HCT116 (cell line): ENCODE data around the gene ACSBG1. TPM values are rescaled to one million over a fixed set of nuclear protein-coding genes. Genes with fewer than 3 reads are reported as not detected.

Experiments
- ATAC-seq: fragments of 200-7000 bp; cut with Tn5 transposase; 2 replicates; pipeline ENCODE4 v1.9.1; 2020; ENCODE audit warnings: mild to moderate bottlenecking, moderate library complexity
- BruUV-seq: library from RNA; stranded (reverse); fragments of 400-500 nt; replicated peaks from 2 replicates; lab custom pipeline; 2021; lab: Mats Ljungman, UMichigan
- CTCF ChIA-PET: fragments of 300-600 bp; sonication (Branson Sonifier 250); formaldehyde crosslinking; loops from one replicate; lab custom pipeline; 2021; ENCODE audit warnings: antibody characterized with exemption; lab: Charles Lee
- POLR2A ChIA-PET: fragments of 300-600, 350-600 bp; sonication (Branson Sonifier 250); formaldehyde crosslinking; loops from one replicate; lab custom pipeline; 2021; ENCODE audit warnings: antibody characterized with exemption; lab: Charles Lee
- RAD21 ChIA-PET, 2 experiments: fragments of 300-600 bp; sonication (Branson Sonifier 250); formaldehyde crosslinking; loops; one replicate each; lab custom pipeline; 2023; ENCODE audit warnings: low total read pairs in 2 of 2; ENCODE audit not compliant: uncharacterized antibody in 2 of 2, unreplicated experiment in 2 of 2, low non-redundant PET in 1 of 2; lab: Charles Lee
- DNase-seq: peaks from one replicate; pipeline ENCODE4 v3.0.0-alpha.2; 2010; ENCODE audit warnings: low read depth, low spot score
- H2AFZ ChIP-seq: fragments of 200-600 bp; shearing (Covaris generic), sonication (generic); 2 replicates; pipeline ENCODE4 v1.6.1; 2017; ENCODE audit warnings: low read depth, mixed run types, mixed read lengths, antibody characterized with exemption, low read length; ENCODE audit not compliant: poor library complexity, severe bottlenecking
- H3K27ac ChIP-seq: 2 replicates; pipeline ENCODE4 v1.5.1; 2012; ENCODE audit warnings: low read depth, low read length
- H3K27me3 ChIP-seq: fragments of 200-600 bp; sonication (generic); 2 replicates; pipeline ENCODE4 v1.6.1; 2016; ENCODE audit warnings: mixed run types, low read length, mixed read lengths; ENCODE audit not compliant: insufficient read depth
- H3K36me3 ChIP-seq, 2 experiments: fragments of 200-500 bp in 1 of 2; fragments of 200-600 bp in 1 of 2; sonication (Bioruptor generic) in 1 of 2; sonication (generic) in 1 of 2; 2 replicates each; pipeline versions ENCODE4 v1.5.1 to v1.6.1; 2014 to 2016; ENCODE audit warnings: low read length in 2 of 2, inconsistent platforms in 1 of 2, mixed read lengths in 1 of 2, mixed run types in 1 of 2; ENCODE audit not compliant: insufficient read depth in 2 of 2, control insufficient read depth in 1 of 2
- H3K4me1 ChIP-seq, 2 experiments: fragments of 200-600 bp in 1 of 2; sonication (generic) in 1 of 2; 2 replicates each; pipeline versions ENCODE4 v1.5.1 to v1.6.1; 2012 to 2017; ENCODE audit warnings: low read length in 2 of 2, inconsistent platforms in 1 of 2, mild to moderate bottlenecking in 1 of 2, mixed read lengths in 1 of 2, mixed run types in 1 of 2, moderate library complexity in 1 of 2; ENCODE audit not compliant: insufficient read depth in 2 of 2, control insufficient read depth in 1 of 2
- H3K4me2 ChIP-seq: fragments of 200-600 bp; sonication (generic); 2 replicates; pipeline ENCODE4 v1.6.1; 2017; ENCODE audit warnings: mixed run types, low read length, mixed read lengths
- H3K4me3 ChIP-seq, 2 experiments: fragments of 200-600 bp in 1 of 2; sonication (generic) in 1 of 2; replicated peaks in 1 of 2; 2 replicates each; pipeline ENCODE4 v1.5.1; 2011 to 2016; ENCODE audit warnings: low read length in 2 of 2, control low read depth in 1 of 2, low read depth in 1 of 2, mild to moderate bottlenecking in 1 of 2, mixed read lengths in 1 of 2, mixed run types in 1 of 2
- H3K79me2 ChIP-seq: fragments of 200-600 bp; sonication (generic); 2 replicates; pipeline ENCODE4 v1.6.1; 2017; ENCODE audit warnings: mild to moderate bottlenecking, mixed run types, low read length, moderate library complexity, mixed read lengths; ENCODE audit not compliant: insufficient read depth
- H3K9ac ChIP-seq: fragments of 200-600 bp; sonication (generic); 2 replicates; pipeline ENCODE4 v1.6.1; 2016; ENCODE audit warnings: low read length, mixed read lengths
- H3K9me2 ChIP-seq: fragments of 200-600 bp; sonication (generic), shearing (Covaris generic); 2 replicates; pipeline ENCODE4 v1.6.1; 2017; ENCODE audit warnings: mixed run types, mild to moderate bottlenecking, moderate library complexity; ENCODE audit not compliant: insufficient read depth
- H3K9me3 ChIP-seq, 2 experiments: fragments of 200-500 bp in 1 of 2; fragments of 200-600 bp in 1 of 2; sonication (Bioruptor generic) in 1 of 2; sonication (generic) in 1 of 2; 2 replicates each; pipeline ENCODE4 v1.6.1; 2014 to 2017; ENCODE audit warnings: low read length in 2 of 2, mixed read lengths in 2 of 2, inconsistent platforms in 1 of 2, low read depth in 1 of 2, mild to moderate bottlenecking in 1 of 2, mixed run types in 1 of 2, moderate library complexity in 1 of 2; ENCODE audit not compliant: control insufficient read depth in 1 of 2, insufficient read depth in 1 of 2
- H4K20me1 ChIP-seq: fragments of 200-600 bp; sonication (generic), shearing (Covaris generic); 2 replicates; pipeline ENCODE4 v1.6.1; 2017; ENCODE audit warnings: mixed run types, mild to moderate bottlenecking, moderate library complexity; ENCODE audit not compliant: insufficient read depth
- CBX3 ChIP-seq: IDR thresholded peaks from 2 replicates; pipeline ENCODE4 v1.6.1; 2012; ENCODE audit warnings: low read depth
- CEBPB ChIP-seq: IDR thresholded peaks from 2 replicates; pipeline ENCODE4 v1.6.1; 2012; ENCODE audit warnings: low read depth
- CTCF ChIP-seq, 3 experiments: fragments of 200-600 bp in 1 of 3; sonication (generic) in 1 of 3; IDR thresholded peaks in 2 of 3; conservative IDR thresholded peaks in 1 of 3; 2 replicates each; pipeline ENCODE4 v1.5.1; 2012 to 2017; ENCODE audit warnings: low read depth in 2 of 3, low read length in 2 of 3, antibody characterized with exemption in 1 of 3, borderline replicate concordance in 1 of 3, control low read depth in 1 of 3, mild to moderate bottlenecking in 1 of 3, mixed read lengths in 1 of 3, mixed run types in 1 of 3, moderate library complexity in 1 of 3; ENCODE audit not compliant: insufficient read depth in 1 of 3
- EGR1 ChIP-seq: IDR thresholded peaks from 2 replicates; pipeline ENCODE4 v1.6.1; 2012; ENCODE audit warnings: low read depth
- EZH2 ChIP-seq: fragments of 200-600 bp; sonication (generic); IDR thresholded peaks from 2 replicates; pipeline ENCODE4 v1.6.1; 2017; ENCODE audit warnings: antibody characterized with exemption, mixed run types
- JUND ChIP-seq: IDR thresholded peaks from 2 replicates; pipeline ENCODE4 v1.6.1; 2012
- MAX ChIP-seq: IDR thresholded peaks from 2 replicates; pipeline ENCODE4 v1.6.1; 2012
- POLR2A ChIP-seq: IDR thresholded peaks from 2 replicates; pipeline ENCODE4 v1.7.0; 2011; ENCODE audit warnings: borderline replicate concordance; ENCODE audit not compliant: insufficient read depth, insufficient read length; ENCODE audit errors: extremely low read depth
- TCF7L2 ChIP-seq: IDR thresholded peaks from 2 replicates; pipeline ENCODE4 v1.7.0; 2011; ENCODE audit warnings: borderline replicate concordance, inconsistent platforms; ENCODE audit not compliant: insufficient read depth, insufficient read length; ENCODE audit errors: extremely low read depth
- ZBTB33 ChIP-seq: IDR thresholded peaks from 2 replicates; pipeline ENCODE4 v1.6.1; 2011; ENCODE audit warnings: mild to moderate bottlenecking, low read length, moderate library complexity; ENCODE audit not compliant: insufficient replicate concordance; ENCODE audit errors: extremely low read depth
- intact Hi-C: fragments of 100-400 bp; cut with micrococcal nuclease; formaldehyde crosslinking; loops from 2 replicates; pipeline ENCODE4 v1.10.0; 2022
- total RNA-seq: library from RNA; stranded (reverse); gene quantifications from one replicate; pipeline ENCODE4 v1.2.1, GENCODE V29; 2021; ENCODE audit not compliant: unreplicated experiment

The ACSBG1 gene
- total RNA-seq, 1 experiment from 2014 or later = 0.71 TPM

- no peak for ATAC-seq
- Histone ChIP-seq H3K36me3 (no peaks in the 10 kb centered on the region), H3K27me3 (no peaks in the 10 kb centered on the region), H3K27ac (no peak overlapping the region), H3K9me2 (no peaks in the 10 kb centered on the region), H3K79me2 (no peaks in the 10 kb centered on the region), H3K9me3 (no peaks in the 10 kb centered on the region), H2AFZ (no peak overlapping the region), H3K9ac (no peak overlapping the region), H3K4me3 (no peak overlapping the region), H3K4me1 (no peaks in the 10 kb centered on the region), H4K20me1 (no peaks in the 10 kb centered on the region), H3K4me2 (no peak overlapping the region)
- BruUV-seq = no TSS peak
- ChIA-PET RAD21 (no interaction called here), POLR2A (no interaction called here), CTCF (no interaction called here)
- no peak for DNase-seq
- intact Hi-C loops = no loop called here
- TF ChIP-seq EGR1 (no peak), CBX3 (no peak), EZH2 (no peak), MAX (no peak), CEBPB (no peak), TCF7L2 (no peak)
Observed at GRCh38 chr15:78228356-78228996, 5.9 kb downstream of the ACSBG1 start.

GRCh38 chr15:78225783-78226541 is 8.4 kb downstream of the ACSBG1 start:
- Histone ChIP-seq H3K36me3 (no peaks in the 10 kb centered on the region), H3K4me2 (no peak overlapping the region), H3K9ac (no peak overlapping the region), H4K20me1 (no peaks in the 10 kb centered on the region), H3K79me2 (no peaks in the 10 kb centered on the region), H3K4me3 (no peak overlapping the region), H3K27ac (no peak overlapping the region), H3K9me3 (no peaks in the 10 kb centered on the region), H3K4me1 (no peaks in the 10 kb centered on the region), H3K9me2 (no peaks in the 10 kb centered on the region), H3K27me3 (no peaks in the 10 kb centered on the region), H2AFZ (no peak overlapping the region)
- TF ChIP-seq JUND (no peak), CTCF (IDR thresholded peaks at IDR 0.05 in 2 of 3, conservative IDR thresholded peaks at IDR 0.05 in 1 of 3; ENCODE audit: borderline replicate concordance in 1 of 3, insufficient read depth in 1 of 3, low read depth in 2 of 3, low read length in 2 of 3) (no peak), POLR2A (no peak), ZBTB33 (no peak)
- intact Hi-C loops = no loop called here
- CTCF ChIA-PET = interaction anchor here (0.8 to 1.2 kb wide), 2 partner anchors 30 kb away, joined by 3 to 4 read pairs; no protein-coding TSS in a partner anchor
- RAD21 ChIA-PET = no interaction called here
- DNase-seq (no peak), ATAC-seq (no peak)
- POLR2A ChIA-PET = no interaction called here
- BruUV-seq = no TSS peak
